OCI-LY3 (cell line): ENCODE measurements around the gene SMTN.
A peak's percentile ranks its signal among the peaks of the same experiment; 100 is the strongest.

Experiments used
- H2AFZ ChIP-seq: fragments of 200-600, 300-600 bp; shearing (Covaris generic); 2 replicates; pipeline ENCODE4 v1.6.0; 2014; ENCODE audit warnings: antibody characterized with exemption, low read depth, low read length
- H3K27ac ChIP-seq: fragments of 200-600, 300-600 bp; sonication (generic); 2 replicates; pipeline ENCODE4 v1.5.1; 2014; ENCODE audit warnings: mild to moderate bottlenecking, low read length, moderate library complexity, mixed read lengths
- H3K27me3 ChIP-seq: fragments of 200-600, 300-600 bp; sonication (generic); 2 replicates; pipeline ENCODE4 v1.6.1; 2014; ENCODE audit warnings: low read depth, low read length, mixed read lengths
- H3K36me3 ChIP-seq: fragments of 200-600, 300-600 bp; sonication (generic); replicated peaks from 2 replicates; pipeline ENCODE3; 2014; ENCODE audit warnings: low read depth, low read length, mixed read lengths
- H3K4me1 ChIP-seq: fragments of 300-600, 200-600 bp; sonication (generic); 2 replicates; pipeline ENCODE4 v1.6.1; 2014; ENCODE audit warnings: low read length, mixed read lengths
- H3K4me2 ChIP-seq: fragments of 200-600, 300-600 bp; sonication (generic); 2 replicates; pipeline ENCODE4 v1.6.1; 2014; ENCODE audit warnings: low read length, mixed read lengths
- H3K4me3 ChIP-seq: fragments of 300-600, 200-600 bp; sonication (generic); 2 replicates; pipeline ENCODE4 v1.5.1; 2014; ENCODE audit warnings: antibody characterized with exemption, mild to moderate bottlenecking, low read length, moderate library complexity
- H3K79me2 ChIP-seq: fragments of 300-600, 200-600 bp; shearing (Covaris generic); 2 replicates; pipeline ENCODE4 v1.6.1; 2014; ENCODE audit warnings: mild to moderate bottlenecking, low read length, mixed read lengths
- H3K9ac ChIP-seq: fragments of 300-600, 200-600 bp; shearing (Covaris generic); 2 replicates; pipeline ENCODE4 v1.6.0; 2014; ENCODE audit warnings: mild to moderate bottlenecking, low read length, moderate library complexity
- H3K9me3 ChIP-seq: fragments of 200-600, 300-600 bp; shearing (Covaris generic); 2 replicates; pipeline ENCODE4 v1.6.1; 2014; ENCODE audit warnings: low read length, mixed read lengths; ENCODE audit not compliant: insufficient read depth
- H4K20me1 ChIP-seq: fragments of 200-600, 300-600 bp; sonication (generic); 2 replicates; pipeline ENCODE4 v1.6.1; 2016; ENCODE audit warnings: low read length, mixed read lengths; ENCODE audit not compliant: insufficient read depth
- EZH2phosphoT487 ChIP-seq: fragments of 200-600 bp; shearing (Covaris generic); IDR thresholded peaks from 2 replicates; pipeline ENCODE4 v1.6.1; 2018; ENCODE audit warnings: antibody characterized with exemption, mixed run types, low read depth
- TF ChIP-seq, protein P1 (sequence below): fragments of 200-600, 300-600 bp; sonication (generic); IDR thresholded peaks from 2 replicates; pipeline ENCODE4 v1.5.1; 2014; ENCODE audit warnings: antibody characterized with exemption, low read length, low read depth

The SMTN gene

GRCh38 chr22:31148953-31149627, 68.0 kb downstream of the SMTN start:
- no peak overlapping the region for H3K9ac ChIP-seq
- H3K4me2 ChIP-seq: 0 out of 2 replicates have a peak overlapping the region, but pooled peaks have one; percentile 34
- no peaks in the 10 kb centered on the region for H3K9me3 ChIP-seq
- no peaks in the 10 kb centered on the region for H3K79me2 ChIP-seq
- H3K4me1 ChIP-seq: no peaks in the 10 kb centered on the region
- H3K4me3 ChIP-seq: no peak overlapping the region
- peak overlapping the region; percentile 91 for H2AFZ ChIP-seq
- H3K36me3 ChIP-seq: no peaks in the 10 kb centered on the region
- H3K27me3 ChIP-seq: 0 out of 2 replicates have a peak, but pooled peaks cover 4% of the 10 kb centered on the region
- H3K27ac ChIP-seq: no peak overlapping the region
- H4K20me1 ChIP-seq: no peaks in the 10 kb centered on the region
- TF ChIP-seq, protein P1, sequence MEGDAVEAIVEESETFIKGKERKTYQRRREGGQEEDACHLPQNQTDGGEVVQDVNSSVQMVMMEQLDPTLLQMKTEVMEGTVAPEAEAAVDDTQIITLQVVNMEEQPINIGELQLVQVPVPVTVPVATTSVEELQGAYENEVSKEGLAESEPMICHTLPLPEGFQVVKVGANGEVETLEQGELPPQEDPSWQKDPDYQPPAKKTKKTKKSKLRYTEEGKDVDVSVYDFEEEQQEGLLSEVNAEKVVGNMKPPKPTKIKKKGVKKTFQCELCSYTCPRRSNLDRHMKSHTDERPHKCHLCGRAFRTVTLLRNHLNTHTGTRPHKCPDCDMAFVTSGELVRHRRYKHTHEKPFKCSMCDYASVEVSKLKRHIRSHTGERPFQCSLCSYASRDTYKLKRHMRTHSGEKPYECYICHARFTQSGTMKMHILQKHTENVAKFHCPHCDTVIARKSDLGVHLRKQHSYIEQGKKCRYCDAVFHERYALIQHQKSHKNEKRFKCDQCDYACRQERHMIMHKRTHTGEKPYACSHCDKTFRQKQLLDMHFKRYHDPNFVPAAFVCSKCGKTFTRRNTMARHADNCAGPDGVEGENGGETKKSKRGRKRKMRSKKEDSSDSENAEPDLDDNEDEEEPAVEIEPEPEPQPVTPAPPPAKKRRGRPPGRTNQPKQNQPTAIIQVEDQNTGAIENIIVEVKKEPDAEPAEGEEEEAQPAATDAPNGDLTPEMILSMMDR: peak; percentile 95
- no peak for TF ChIP-seq EZH2phosphoT487

GRCh38 chr22:31150615-31151014, 69.5 kb downstream of the SMTN start:
- no peaks in the 10 kb centered on the region for H4K20me1 ChIP-seq
- no peaks in the 10 kb centered on the region for H3K79me2 ChIP-seq
- H3K4me1 ChIP-seq: no peaks in the 10 kb centered on the region
- H2AFZ ChIP-seq: no peak overlapping the region
- H3K36me3 ChIP-seq: no peaks in the 10 kb centered on the region
- TF ChIP-seq, protein P1: peak; percentile 37
- no peak for TF ChIP-seq EZH2phosphoT487
- H3K27me3 ChIP-seq: no peaks in the 10 kb centered on the region
- no peak overlapping the region for H3K4me2 ChIP-seq
- H3K9me3 ChIP-seq: no peaks in the 10 kb centered on the region
- H3K9ac ChIP-seq: no peak overlapping the region
- no peak overlapping the region for H3K4me3 ChIP-seq
- no peak overlapping the region for H3K27ac ChIP-seq

DNA sequence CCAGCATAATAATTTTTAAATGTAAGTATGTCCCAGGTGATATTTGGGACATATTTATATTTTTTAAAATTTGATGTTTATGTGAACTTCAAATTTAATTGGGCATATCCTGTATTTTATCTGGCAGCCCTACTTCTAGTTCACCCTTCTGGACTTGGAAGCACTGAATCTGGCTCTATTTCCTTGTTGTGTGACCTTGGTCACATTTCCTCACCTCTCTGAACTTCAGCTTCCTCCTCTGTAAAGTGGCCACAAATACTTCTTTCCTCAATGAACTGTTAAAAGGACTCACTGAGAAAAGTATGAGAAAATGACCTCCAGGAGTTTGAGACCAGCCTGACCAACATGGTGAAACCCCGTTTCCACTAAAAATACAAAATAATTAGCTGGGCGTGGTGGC, 70.8 kb downstream of the SMTN start:
- no peaks in the 10 kb centered on the region for H3K4me1 ChIP-seq
- no peak overlapping the region for H3K9ac ChIP-seq
- H3K4me3 ChIP-seq: no peak overlapping the region
- H3K9me3 ChIP-seq: no peaks in the 10 kb centered on the region
- H2AFZ ChIP-seq: no peak overlapping the region
- H4K20me1 ChIP-seq: no peaks in the 10 kb centered on the region
- H3K4me2 ChIP-seq: no peak overlapping the region
- no peaks in the 10 kb centered on the region for H3K79me2 ChIP-seq
- no peaks in the 10 kb centered on the region for H3K27me3 ChIP-seq
- H3K36me3 ChIP-seq: no peaks in the 10 kb centered on the region
- TF ChIP-seq, protein P1: no peak
- TF ChIP-seq EZH2phosphoT487: no peak
- H3K27ac ChIP-seq: no peak overlapping the region

GRCh38 chr22:31153357-31153756, 72.2 kb downstream of the SMTN start:
- no peaks in the 10 kb centered on the region for H3K79me2 ChIP-seq
- no peak overlapping the region for H3K4me2 ChIP-seq
- H3K9ac ChIP-seq: no peak overlapping the region
- H3K4me1 ChIP-seq: no peaks in the 10 kb centered on the region
- no peaks in the 10 kb centered on the region for H3K9me3 ChIP-seq
- H3K27ac ChIP-seq: no peak overlapping the region
- no peaks in the 10 kb centered on the region for H3K36me3 ChIP-seq
- no peaks in the 10 kb centered on the region for H4K20me1 ChIP-seq
- no peak overlapping the region for H2AFZ ChIP-seq
- H3K27me3 ChIP-seq: no peaks in the 10 kb centered on the region
- H3K4me3 ChIP-seq: no peak overlapping the region
- TF ChIP-seq, protein P1: no peak
- TF ChIP-seq EZH2phosphoT487: no peak
